Measurements from ENCODE around the gene FERMT2.
"Not testable (repeated sequence)": the region's sequence is repeated elsewhere in the genome, so short reads cannot be mapped to it uniquely, and the experiment has no call there.

FERMT2 gene

GRCh38 chr14:52937869-52938268 lies 13.0 kb downstream of the FERMT2 start:
- DNase-seq, result no peak

GRCh38 chr14:52937306-52937705 lies 13.5 kb downstream of the FERMT2 start:
- DNase-seq, result no peak

GRCh38 chr14:52936437-52936836 lies 14.4 kb downstream of the FERMT2 start:
- no peak for DNase-seq

- no peak for DNase-seq
Measured at GRCh38 chr14:52935833-52936232, 15.0 kb downstream of the FERMT2 start.

- no peak for DNase-seq
Measured at GRCh38 chr14:52934762-52935161, 16.1 kb downstream of the FERMT2 start.

- no peak for DNase-seq
Measured at GRCh38 chr14:52929192-52929807, 21.6 kb downstream of the FERMT2 start.

GRCh38 chr14:52926953-52927352 lies 23.9 kb downstream of the FERMT2 start:
- no peak for DNase-seq

GRCh38 chr14:52923902-52924575 lies 26.8 kb downstream of the FERMT2 start:
- DNase-seq, result no peak

- DNase-seq, result no peak
Measured at GRCh38 chr14:52922656-52923055, 28.2 kb downstream of the FERMT2 start.

GRCh38 chr14:52922059-52922458 lies 28.8 kb downstream of the FERMT2 start:
- DNase-seq, result no peak

GRCh38 chr14:52920411-52920810 lies 30.4 kb downstream of the FERMT2 start:
- not testable (repeated sequence) for DNase-seq

- no peak for DNase-seq
Measured at GRCh38 chr14:52919971-52920370, 30.9 kb downstream of the FERMT2 start.

- peak; percentile 12 for DNase-seq
Measured at GRCh38 chr14:52918486-52918885, 32.4 kb downstream of the FERMT2 start.

GRCh38 chr14:52917735-52918134 lies 33.1 kb downstream of the FERMT2 start:
- no peak for DNase-seq

GRCh38 chr14:52914295-52914694 lies 36.6 kb downstream of the FERMT2 start:
- DNase-seq, result no peak

GRCh38 chr14:52913271-52913670 lies 37.6 kb downstream of the FERMT2 start:
- no peak for DNase-seq

GRCh38 chr14:52911904-52912303 lies 38.9 kb downstream of the FERMT2 start:
- no peak for DNase-seq

- no peak for DNase-seq
Measured at GRCh38 chr14:52910572-52910971, 40.3 kb downstream of the FERMT2 start.

- no peak for DNase-seq
Measured at GRCh38 chr14:52907949-52908348, 42.9 kb downstream of the FERMT2 start.

GRCh38 chr14:52906141-52906601 lies 44.7 kb downstream of the FERMT2 start:
- DNase-seq, result no peak

- no peak for DNase-seq
Measured at GRCh38 chr14:52902971-52903619, 47.8 kb downstream of the FERMT2 start.

- no peak for DNase-seq
Measured at GRCh38 chr14:52901357-52901980, 49.4 kb downstream of the FERMT2 start.

GRCh38 chr14:52900731-52901130 lies 50.1 kb downstream of the FERMT2 start:
- DNase-seq, result no peak

GRCh38 chr14:52898496-52898895 lies 52.4 kb downstream of the FERMT2 start:
- no peak for DNase-seq

All from 8988T (cell line).